Heart right ventricle (tissue), 16 donors: Measurements from ENCODE around the gene CDK15. TPM values are rescaled to one million over a fixed set of nuclear protein-coding genes. Genes with fewer than 3 reads are reported as not detected.
"Not testable (repeated sequence)": the region's sequence is repeated elsewhere in the genome, so short reads cannot be mapped to it uniquely, and the experiment has no call there.

ENCODE experiments used
- ATAC-seq, 8 donors: fragments of 200-7000 bp; cut with Tn5 transposase; one replicate each; pipeline ENCODE4 v1.9.1; 2020; ENCODE audit warnings: mild to moderate bottlenecking in 8 of 8, moderate library complexity in 8 of 8, moderate number of reproducible peaks in 1 of 8
- DNase-seq, 2 donors: peaks; one replicate each; pipeline ENCODE4 v3.0.0-alpha.2; 2020
- H3K27ac ChIP-seq, 10 donors: fragments of 200-600 bp; sonication (generic) in 2 of 10; one replicate each; pipeline versions ENCODE4 v1.5.0 to v1.8.0; 2020 to 2022; ENCODE audit warnings: mild to moderate bottlenecking in 3 of 10
- H3K27me3 ChIP-seq, 7 donors: fragments of 200-600 bp; one replicate each; pipeline ENCODE4 v1.8.0; 2021 to 2022; ENCODE audit warnings: mild to moderate bottlenecking in 2 of 7
- H3K36me3 ChIP-seq, 9 donors: fragments of 200-600 bp; sonication (generic) in 1 of 9; one replicate each; pipeline versions ENCODE4 v1.5.0 to v1.8.0; 2020 to 2022; ENCODE audit warnings: mild to moderate bottlenecking in 2 of 9
- H3K4me1 ChIP-seq, 9 donors: fragments of 200-600 bp; sonication (generic) in 1 of 9; one replicate each; pipeline versions ENCODE4 v1.5.0 to v1.8.0; 2020 to 2022; ENCODE audit warnings: mild to moderate bottlenecking in 4 of 9
- H3K4me3 ChIP-seq, 10 donors: fragments of 200-600 bp; sonication (generic) in 2 of 10; one replicate each; pipeline versions ENCODE4 v1.5.0 to v1.8.0; 2020 to 2022; ENCODE audit warnings: mild to moderate bottlenecking in 7 of 10, moderate library complexity in 2 of 10
- H3K9me3 ChIP-seq, 11 donors: fragments of 200-600 bp in 10 of 11; sonication (generic) in 2 of 11; one replicate each; pipeline versions ENCODE4 v1.5.0 to v1.8.0; 2013 to 2022; ENCODE audit warnings: mild to moderate bottlenecking in 2 of 11, control low read depth in 1 of 11, moderate library complexity in 1 of 11
- WGBS, 2 donors: extraction: QIAGEN DNeasy Blood & Tissue Kit; methylation state at CpG; one replicate each; pipeline ENCODE4 v1.1.7; 2013; ENCODE audit warnings: inconsistent platforms in 1 of 2; 5-methylcytosine and 5-hydroxymethylcytosine counted together
- intact Hi-C, 10 donors: fragments of 100-400 bp; cut with DNase I; formaldehyde crosslinking; loops; one replicate each; pipeline versions ENCODE4 v1.11.1 to v1.14.2; 2022
- polyA plus RNA-seq, 2 donors: library from polyadenylated mRNA; stranded (reverse); fragments of 200-250 nt; gene quantifications; one replicate each; pipeline ENCODE4 v1.2.3, GENCODE V29; 2013
- total RNA-seq, 10 donors: library from RNA; stranded (reverse); fragmentation: NEBNext Ultra II Directional in 3 of 10; extraction: Animal tissue kit (Norgen Biotek cat#: 25700) in 3 of 10; gene quantifications; one replicate each; pipeline versions ENCODE4 v1.2.1 to v1.2.4, GENCODE V29; 2021 to 2023
- TF ChIP-seq, protein P1 (sequence below), 9 donors: fragments of 200-600 bp; sonication (generic) in 2 of 9; IDR thresholded peaks; one replicate each; pipeline versions ENCODE4 v1.5.0 to v1.8.0; 2021 to 2022; ENCODE audit warnings: antibody characterized with exemption in 9 of 9, mild to moderate bottlenecking in 5 of 9, moderate library complexity in 1 of 9
- donor health status: Arrhythmogenic right ventricular cardiomyopathy.
- donor health status: ischemic (EF 13 %, LVEDD 7.1; RV severe dilation, severe dysfunction).
- donor health status: healthy with polysubstance abuse.
- donor health status: DM: no; HTN: yes; CAD: no.
- donor health status: DM: no; HTN: no; CAD: no.
- donor health status: ischemic (EF 25% LVEDD 6.9; RV normal size, moderate dysfunction).
- donor health status: ischemic (EF 25% LVEDD 5.7; RV mildly dilated, moderate dysfunction).
- donor health status: healthy.
- donor health status: DM: yes; HTN: yes; CAD: no.
- donor health status: Ischemic cardiomyopathy.
- donor health status: ischemic (EF 35%, LVEDD 5.7; RV mildly dilated, moderate dysfunction).
- donor health status: nonischemic (EF 11% LVEDD 7.7; RV severe dilation, severe dysfunction).
- donor health status: DM: yes; HTN: yes; CAD: no.
- donor health status: PGD.
- donor health status: ischemic (EF 29% LVEDD 5.4; RV normal size, mild dysfunction).
- donor health status: nonischemic (EF 23%, LVEDD 6.1; RV moderate dilation, normal function).

The CDK15 gene
- total and polyA plus RNA-seq, 12 donors, result 0.07 to 0.39 (median 0.15) TPM; not detected in 1

DNA sequence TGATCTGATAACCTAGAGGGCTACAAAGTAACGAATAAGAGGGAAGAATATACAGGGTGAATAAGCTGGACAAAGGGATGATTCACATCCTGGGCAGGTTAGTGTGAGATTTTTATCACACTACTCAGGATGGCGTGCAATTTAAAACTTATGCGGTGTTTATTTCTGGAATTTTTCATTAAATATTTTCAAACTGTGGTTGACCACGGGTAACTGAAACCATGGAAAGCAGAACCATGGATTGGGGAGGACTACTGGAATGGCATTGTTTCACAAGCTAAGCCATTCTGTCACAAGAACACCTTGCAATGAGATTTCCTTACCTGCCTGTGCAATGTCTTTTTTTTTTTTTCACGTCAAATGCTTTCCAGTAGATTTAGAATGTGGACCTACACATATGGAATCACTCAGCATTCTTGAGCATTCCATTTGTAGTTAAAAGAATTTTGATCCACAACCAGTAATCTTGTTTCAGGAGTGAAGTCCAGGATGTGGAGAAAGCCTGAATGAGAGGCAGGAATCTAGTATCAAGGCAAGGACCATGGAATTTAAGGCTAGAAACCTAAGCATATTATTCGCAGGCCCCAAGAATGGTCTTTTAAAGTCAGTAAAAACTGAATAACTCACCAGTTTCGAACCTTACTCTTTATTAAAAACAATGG lies 8.0 kb upstream of the CDK15 start:
- H3K27me3 ChIP-seq, result peaks cover 0 to 21% (median 3%) of the 10 kb centered on the region in 7 donors
- no peak for DNase-seq
- no peaks in the 10 kb centered on the region for H3K36me3 ChIP-seq
- H3K27ac ChIP-seq, result no peak overlapping the region
- H3K4me1 ChIP-seq, result no peaks in the 10 kb centered on the region
- no peaks in the 10 kb centered on the region for H3K9me3 ChIP-seq
- TF ChIP-seq, protein P1, sequence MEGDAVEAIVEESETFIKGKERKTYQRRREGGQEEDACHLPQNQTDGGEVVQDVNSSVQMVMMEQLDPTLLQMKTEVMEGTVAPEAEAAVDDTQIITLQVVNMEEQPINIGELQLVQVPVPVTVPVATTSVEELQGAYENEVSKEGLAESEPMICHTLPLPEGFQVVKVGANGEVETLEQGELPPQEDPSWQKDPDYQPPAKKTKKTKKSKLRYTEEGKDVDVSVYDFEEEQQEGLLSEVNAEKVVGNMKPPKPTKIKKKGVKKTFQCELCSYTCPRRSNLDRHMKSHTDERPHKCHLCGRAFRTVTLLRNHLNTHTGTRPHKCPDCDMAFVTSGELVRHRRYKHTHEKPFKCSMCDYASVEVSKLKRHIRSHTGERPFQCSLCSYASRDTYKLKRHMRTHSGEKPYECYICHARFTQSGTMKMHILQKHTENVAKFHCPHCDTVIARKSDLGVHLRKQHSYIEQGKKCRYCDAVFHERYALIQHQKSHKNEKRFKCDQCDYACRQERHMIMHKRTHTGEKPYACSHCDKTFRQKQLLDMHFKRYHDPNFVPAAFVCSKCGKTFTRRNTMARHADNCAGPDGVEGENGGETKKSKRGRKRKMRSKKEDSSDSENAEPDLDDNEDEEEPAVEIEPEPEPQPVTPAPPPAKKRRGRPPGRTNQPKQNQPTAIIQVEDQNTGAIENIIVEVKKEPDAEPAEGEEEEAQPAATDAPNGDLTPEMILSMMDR (IDR thresholded peaks at IDR 0.05), result no peak
- WGBS, 2 donors, result 71 to 78% methylated on average over 7 of the region's 7 CpGs
- ATAC-seq, result no peak
- H3K4me3 ChIP-seq, result no peak overlapping the region
- intact Hi-C loops, result loop anchor here in 6 of 10 donors (5.0 to 10.0 kb wide), 5 partner anchors 56 to 379 kb away; partner anchors contain the start of gene FZD7 (in 1 of the 6)

DNA sequence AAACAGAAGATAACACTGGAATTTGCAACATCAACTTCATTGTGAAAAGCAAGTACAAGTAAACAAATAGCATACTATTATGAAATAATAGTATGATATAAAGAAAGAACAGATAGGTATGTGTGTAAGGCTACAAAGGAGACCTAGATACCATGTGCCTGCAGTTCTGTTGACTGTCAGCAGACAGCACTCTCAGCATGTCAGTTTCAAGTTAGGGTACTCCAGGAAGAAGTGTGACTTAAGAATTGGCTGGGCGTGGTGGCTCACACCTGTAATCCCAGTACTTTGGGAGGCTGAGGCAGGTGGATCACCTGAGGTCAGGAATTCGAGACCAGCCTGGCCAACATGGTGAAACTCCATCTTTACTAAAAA lies 7.4 kb upstream of the CDK15 start:
- ATAC-seq, H3K9me3 ChIP-seq, H3K4me1 ChIP-seq, H3K4me3 ChIP-seq, H3K36me3 ChIP-seq, DNase-seq, H3K27ac ChIP-seq: not testable (repeated sequence)
- WGBS, 2 donors, result 70 to 81% methylated on average over 2 of the region's 2 CpGs
- H3K27me3 ChIP-seq, result peaks cover 0 to 26% (median 3%) of the 10 kb centered on the region in 7 donors
- intact Hi-C loops, result loop anchor here in 6 of 10 donors (5.0 to 10.0 kb wide), 5 partner anchors 56 to 378 kb away; partner anchors contain the start of gene FZD7 (in 1 of the 6)
- TF ChIP-seq, protein P1 (IDR thresholded peaks at IDR 0.05), result peak in 3 of 9 donors; percentile 8 to 34 (median 18)

DNA sequence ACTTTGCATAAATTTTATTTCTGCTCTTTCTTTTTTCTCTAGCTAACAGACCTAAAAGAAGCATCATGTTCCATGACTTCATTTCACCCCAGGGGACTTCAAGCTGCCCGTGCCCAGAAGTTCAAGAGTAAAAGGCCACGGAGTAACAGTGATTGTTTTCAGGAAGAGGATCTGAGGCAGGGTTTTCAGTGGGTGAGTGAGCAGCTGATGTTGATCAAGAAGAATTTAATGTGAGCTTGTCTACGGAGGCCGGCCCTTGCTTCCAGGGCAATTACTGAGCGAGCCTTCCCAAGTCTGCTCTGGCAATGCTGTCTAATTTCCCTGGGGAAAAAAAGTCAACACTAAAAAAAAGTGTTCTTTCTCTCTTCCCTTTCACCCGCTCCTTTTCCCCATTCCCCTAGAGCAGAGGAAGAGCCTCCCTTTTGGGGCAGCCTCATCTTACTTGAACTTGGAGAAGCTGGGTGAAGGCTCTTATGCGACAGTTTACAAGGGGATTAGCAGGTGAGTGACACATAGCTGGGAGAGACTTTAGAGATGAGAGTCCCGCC lies 1.2 kb downstream of the CDK15 start:
- TF ChIP-seq, protein P1 (IDR thresholded peaks at IDR 0.05), result no peak
- intact Hi-C loops, result loop anchor here in 1 of 10 donors (5.0 kb wide), 1 partner anchor 50 kb away; no protein-coding TSS in a partner anchor
- no peaks in the 10 kb centered on the region for H3K36me3 ChIP-seq
- H3K27ac ChIP-seq, result peak overlapping the region in 7 of 10 donors; percentile 17 to 58 (median 44)
- peaks cover 0 to 24% (median 4%) of the 10 kb centered on the region in 7 donors for H3K27me3 ChIP-seq
- DNase-seq (peak; percentile 24 to 47), ATAC-seq (peak; percentile 78 to 95 (median 88))
- no peak overlapping the region for H3K4me3 ChIP-seq
- no peaks in the 10 kb centered on the region for H3K9me3 ChIP-seq
- 36 to 44% methylated on average over 8 of the region's 8 CpGs for WGBS, 2 donors
- peaks cover 0 to 20% (median 7%) of the 10 kb centered on the region in 9 donors for H3K4me1 ChIP-seq

DNA sequence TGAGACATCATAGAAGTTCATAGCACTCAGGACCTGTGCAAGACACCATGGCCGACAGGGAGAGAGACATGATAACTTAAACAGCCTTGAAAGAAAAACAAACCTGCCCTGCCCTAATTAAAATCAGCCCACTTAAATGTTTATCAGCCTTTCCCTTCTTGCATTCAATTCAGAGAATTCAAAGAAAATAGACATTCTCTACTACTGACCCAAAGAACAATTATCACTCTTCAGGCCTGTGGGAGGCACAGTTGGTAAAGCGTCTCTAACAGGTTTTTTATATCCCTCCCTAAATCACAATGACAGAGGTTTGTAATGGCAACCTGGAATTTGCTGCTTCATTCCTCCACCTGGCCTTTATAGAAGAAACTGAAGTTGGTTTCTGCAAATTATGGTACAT lies 1.7 kb downstream of the CDK15 start:
- Histone ChIP-seq H3K27me3 (peaks cover 0 to 19% (median 4%) of the 10 kb centered on the region in 7 donors), H3K36me3 (no peaks in the 10 kb centered on the region), H3K4me1 (peaks cover 0 to 20% (median 7%) of the 10 kb centered on the region in 9 donors), H3K9me3 (no peaks in the 10 kb centered on the region), H3K4me3 (no peak overlapping the region), H3K27ac (peak overlapping the region in 5 of 10 donors; percentile 22 to 58 (median 44))
- 57 to 66% methylated on average over 2 of the region's 2 CpGs for WGBS, 2 donors
- TF ChIP-seq, protein P1 (IDR thresholded peaks at IDR 0.05), result no peak
- DNase-seq, result no peak
- intact Hi-C loops, result loop anchor here in 1 of 10 donors (5.0 kb wide), 1 partner anchor 49 kb away; no protein-coding TSS in a partner anchor
- ATAC-seq, result no peak
